ENCODE data around the gene HTRA3.

HTRA3 gene

DNA sequence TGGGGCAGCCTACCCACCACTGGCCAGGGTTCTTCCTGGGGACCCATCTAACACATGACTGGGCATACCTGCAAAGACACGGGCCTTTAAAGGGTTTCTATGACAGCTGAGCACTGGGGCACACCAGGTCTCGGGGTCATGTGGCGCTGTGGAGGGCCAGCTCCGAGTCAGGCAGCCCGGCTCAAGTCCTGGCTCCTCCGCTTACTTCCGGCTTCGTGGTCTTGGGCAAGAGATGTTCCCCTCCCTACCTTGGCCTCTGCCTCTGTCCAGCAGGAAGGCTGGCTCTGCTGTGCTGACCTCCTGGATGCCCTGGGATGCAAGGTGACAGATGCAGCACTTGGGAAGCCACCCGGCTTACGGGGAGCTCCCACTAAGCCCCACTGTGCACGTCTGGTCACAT, 37.6 kb downstream of the HTRA3 start:
- TF ChIP-seq, protein P1, sequence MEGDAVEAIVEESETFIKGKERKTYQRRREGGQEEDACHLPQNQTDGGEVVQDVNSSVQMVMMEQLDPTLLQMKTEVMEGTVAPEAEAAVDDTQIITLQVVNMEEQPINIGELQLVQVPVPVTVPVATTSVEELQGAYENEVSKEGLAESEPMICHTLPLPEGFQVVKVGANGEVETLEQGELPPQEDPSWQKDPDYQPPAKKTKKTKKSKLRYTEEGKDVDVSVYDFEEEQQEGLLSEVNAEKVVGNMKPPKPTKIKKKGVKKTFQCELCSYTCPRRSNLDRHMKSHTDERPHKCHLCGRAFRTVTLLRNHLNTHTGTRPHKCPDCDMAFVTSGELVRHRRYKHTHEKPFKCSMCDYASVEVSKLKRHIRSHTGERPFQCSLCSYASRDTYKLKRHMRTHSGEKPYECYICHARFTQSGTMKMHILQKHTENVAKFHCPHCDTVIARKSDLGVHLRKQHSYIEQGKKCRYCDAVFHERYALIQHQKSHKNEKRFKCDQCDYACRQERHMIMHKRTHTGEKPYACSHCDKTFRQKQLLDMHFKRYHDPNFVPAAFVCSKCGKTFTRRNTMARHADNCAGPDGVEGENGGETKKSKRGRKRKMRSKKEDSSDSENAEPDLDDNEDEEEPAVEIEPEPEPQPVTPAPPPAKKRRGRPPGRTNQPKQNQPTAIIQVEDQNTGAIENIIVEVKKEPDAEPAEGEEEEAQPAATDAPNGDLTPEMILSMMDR (IDR thresholded peaks at IDR 0.05; ENCODE audit: extremely low read depth, missing control alignments) = no peak
- DNase-seq (ENCODE audit: low spot score) = no peak

GRCh38 chr4:8307714-8308113, 38.2 kb downstream of the HTRA3 start:
- TF ChIP-seq, protein P1 (IDR thresholded peaks at IDR 0.05; ENCODE audit: extremely low read depth, missing control alignments) = no peak
- DNase-seq (ENCODE audit: low spot score) = no peak

GRCh38 chr4:8308144-8308543, 38.6 kb downstream of the HTRA3 start:
- DNase-seq (ENCODE audit: low spot score) = no peak
- TF ChIP-seq, protein P1 (IDR thresholded peaks at IDR 0.05; ENCODE audit: extremely low read depth, missing control alignments) = no peak

GRCh38 chr4:8308856-8309771, 39.6 kb downstream of the HTRA3 start:
- TF ChIP-seq, protein P1 (IDR thresholded peaks at IDR 0.05; ENCODE audit: extremely low read depth, missing control alignments) = no peak

DNA sequence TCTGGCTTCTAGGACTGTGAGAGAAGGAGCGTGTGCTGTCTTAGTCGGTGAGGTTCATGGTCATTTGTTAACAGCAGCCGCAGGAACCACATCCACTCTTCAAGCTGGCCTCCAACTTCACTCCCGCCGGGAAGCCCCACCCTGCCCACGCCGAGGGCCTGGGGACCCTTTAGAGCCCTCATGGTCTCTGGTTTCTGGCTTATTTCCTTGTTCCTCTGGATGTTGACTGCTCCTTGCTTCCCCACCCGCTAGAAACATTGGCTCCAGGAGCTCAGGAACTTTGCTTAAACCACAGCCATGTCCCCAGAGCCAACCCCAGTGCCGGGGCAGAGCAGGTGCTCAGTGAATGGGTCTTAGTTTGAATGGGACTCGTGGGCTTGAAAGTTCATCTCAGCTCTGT, 40.8 kb downstream of the HTRA3 start:
- DNase-seq (ENCODE audit: low spot score) = no peak
- TF ChIP-seq, protein P1 (IDR thresholded peaks at IDR 0.05; ENCODE audit: extremely low read depth, missing control alignments) = no peak

More at GRCh38 chr4:8308856-8309771, 39.6 kb downstream of the HTRA3 start:
- DNase-seq (ENCODE audit: low spot score) = no peak

GRCh38 chr4:8311101-8312068, 41.8 kb downstream of the HTRA3 start:
- TF ChIP-seq, protein P1 (IDR thresholded peaks at IDR 0.05; ENCODE audit: extremely low read depth, missing control alignments) = no peak
- no peak for DNase-seq (ENCODE audit: low spot score)

All from GM20000 (cell line).